ENCODE measurements around the gene ST3GAL3. TPM values are rescaled to one million over a fixed set of nuclear protein-coding genes. Genes with fewer than 3 reads are reported as not detected.

Gene ST3GAL3
- total RNA-seq, 1 donor from 2014 or later, result 18.7 TPM

GRCh38 chr1:43867976-43868740, 160.8 kb downstream of the ST3GAL3 start:
- peaks cover 23% of the 10 kb centered on the region for H3K4me1 ChIP-seq
- no peak overlapping the region for H3K4me3 ChIP-seq
- TF ChIP-seq POLR2AphosphoS5 (IDR thresholded peaks at IDR 0.05; ENCODE audit: insufficient read depth in 1 of 2, low read depth in 1 of 2) (peak in 1 of 2 donors; percentile 76), POLR2A (IDR thresholded peaks at IDR 0.05) (no peak)
- H3K36me3 ChIP-seq, result no peaks in the 10 kb centered on the region
- intact Hi-C loops (cut with DNase I), result no loop called here
- DNase-seq (ENCODE audit: extremely low spot score in 2 of 2), result no peak
- H3K27me3 ChIP-seq, result no peaks in the 10 kb centered on the region
- no peaks in the 10 kb centered on the region for H3K9me3 ChIP-seq
- H3K27ac ChIP-seq, result peak overlapping the region; percentile 10

GRCh38 chr1:43868741-43869067, 161.4 kb downstream of the ST3GAL3 start:
- peaks cover 23% of the 10 kb centered on the region for H3K4me1 ChIP-seq
- no peaks in the 10 kb centered on the region for H3K36me3 ChIP-seq
- no peaks in the 10 kb centered on the region for H3K27me3 ChIP-seq
- TF ChIP-seq POLR2AphosphoS5 (IDR thresholded peaks at IDR 0.05; ENCODE audit: insufficient read depth in 1 of 2, low read depth in 1 of 2), result no peak
- no peak for TF ChIP-seq CTCF (IDR thresholded peaks at IDR 0.05)
- TF ChIP-seq POLR2A (IDR thresholded peaks at IDR 0.05), result no peak
- H3K9me3 ChIP-seq, result no peaks in the 10 kb centered on the region
- no peak for DNase-seq (ENCODE audit: extremely low spot score in 2 of 2)
- no peak overlapping the region for H3K27ac ChIP-seq
- intact Hi-C loops (cut with DNase I), result no loop called here
- no peak overlapping the region for H3K4me3 ChIP-seq

GRCh38 chr1:43870306-43870705, 163.0 kb downstream of the ST3GAL3 start:
- no peak for DNase-seq (ENCODE audit: extremely low spot score in 2 of 2)
- intact Hi-C loops (cut with DNase I), result no loop called here
- H3K9me3 ChIP-seq, result no peaks in the 10 kb centered on the region
- H3K36me3 ChIP-seq, result no peaks in the 10 kb centered on the region
- H3K27me3 ChIP-seq, result no peaks in the 10 kb centered on the region
- TF ChIP-seq CTCF (IDR thresholded peaks at IDR 0.05), result no peak
- no peak for TF ChIP-seq POLR2A (IDR thresholded peaks at IDR 0.05)
- TF ChIP-seq POLR2AphosphoS5 (IDR thresholded peaks at IDR 0.05; ENCODE audit: insufficient read depth in 1 of 2, low read depth in 1 of 2), result no peak
- H3K27ac ChIP-seq, result no peak overlapping the region
- H3K4me3 ChIP-seq, result no peak overlapping the region
- peaks cover 16% of the 10 kb centered on the region for H3K4me1 ChIP-seq

GRCh38 chr1:43871181-43871910, 164.0 kb downstream of the ST3GAL3 start:
- Histone ChIP-seq H3K27ac (no peak overlapping the region), H3K36me3 (no peaks in the 10 kb centered on the region), H3K9me3 (no peaks in the 10 kb centered on the region), H3K27me3 (no peaks in the 10 kb centered on the region), H3K4me3 (no peak overlapping the region), H3K4me1 (peaks cover 16% of the 10 kb centered on the region)
- TF ChIP-seq POLR2A (IDR thresholded peaks at IDR 0.05) (no peak), CTCF (IDR thresholded peaks at IDR 0.05) (no peak), POLR2AphosphoS5 (IDR thresholded peaks at IDR 0.05; ENCODE audit: insufficient read depth in 1 of 2, low read depth in 1 of 2) (no peak)
- DNase-seq (ENCODE audit: extremely low spot score in 2 of 2), result no peak
- intact Hi-C loops (cut with DNase I), result no loop called here

GRCh38 chr1:43872280-43872679, 164.9 kb downstream of the ST3GAL3 start:
- DNase-seq (ENCODE audit: extremely low spot score in 2 of 2), result no peak
- no peaks in the 10 kb centered on the region for H3K36me3 ChIP-seq
- no peak overlapping the region for H3K4me3 ChIP-seq
- H3K4me1 ChIP-seq, result peaks cover 13% of the 10 kb centered on the region
- no peak overlapping the region for H3K27ac ChIP-seq
- TF ChIP-seq POLR2AphosphoS5 (IDR thresholded peaks at IDR 0.05; ENCODE audit: insufficient read depth in 1 of 2, low read depth in 1 of 2) (no peak), CTCF (IDR thresholded peaks at IDR 0.05) (no peak), POLR2A (IDR thresholded peaks at IDR 0.05) (no peak)
- H3K27me3 ChIP-seq, result no peaks in the 10 kb centered on the region
- intact Hi-C loops (cut with DNase I), result no loop called here
- H3K9me3 ChIP-seq, result no peaks in the 10 kb centered on the region

Measured in vagina (tissue), 2 donors.